DOHH2 (cell line): ENCODE data around the gene CIPC.

ENCODE experiments used
- H3F3A ChIP-seq: fragments of 200-600 bp; sonication (generic), shearing (Covaris generic); 2 replicates; pipeline ENCODE4 v1.6.0; 2016; ENCODE audit warnings: antibody characterized with exemption, mild to moderate bottlenecking; ENCODE audit not compliant: control insufficient read depth, insufficient read depth
- H3K27ac ChIP-seq: fragments of 200-600 bp; sonication (generic); 2 replicates; pipeline ENCODE4 v1.5.1; 2014; ENCODE audit warnings: low read depth, mild to moderate bottlenecking, low read length, moderate library complexity
- H3K27me3 ChIP-seq: fragments of 200-600 bp; sonication (generic); 2 replicates; pipeline ENCODE4 v1.6.1; 2014; ENCODE audit warnings: mild to moderate bottlenecking, low read length, mixed read lengths; ENCODE audit not compliant: control insufficient read depth
- H3K36me3 ChIP-seq: fragments of 200-600 bp; sonication (generic); 2 replicates; pipeline ENCODE4 v1.6.1; 2014; ENCODE audit warnings: mild to moderate bottlenecking, low read length, moderate library complexity, mixed read lengths; ENCODE audit not compliant: control insufficient read depth
- H3K4me1 ChIP-seq: fragments of 200-600 bp; sonication (generic); 2 replicates; pipeline ENCODE4 v1.6.1; 2014; ENCODE audit warnings: mild to moderate bottlenecking, low read length, mixed read lengths; ENCODE audit not compliant: control insufficient read depth
- H3K4me2 ChIP-seq: fragments of 200-600 bp; sonication (generic); 2 replicates; pipeline ENCODE4 v1.6.0; 2014; ENCODE audit warnings: mild to moderate bottlenecking, low read length, moderate library complexity
- H3K4me3 ChIP-seq: fragments of 200-600 bp; sonication (generic); 2 replicates; pipeline ENCODE4 v1.5.1; 2014; ENCODE audit warnings: mild to moderate bottlenecking, low read length, mixed read lengths
- H3K79me2 ChIP-seq: fragments of 200-600 bp; sonication (generic); 2 replicates; pipeline ENCODE4 v1.6.1; 2014; ENCODE audit warnings: mild to moderate bottlenecking, low read length, mixed read lengths; ENCODE audit not compliant: control insufficient read depth
- H3K9me2 ChIP-seq: fragments of 200-600 bp; sonication (generic); replicated peaks from 2 replicates; pipeline ENCODE4 v1.6.1; 2014; ENCODE audit warnings: mild to moderate bottlenecking, low read length, mixed read lengths; ENCODE audit not compliant: control insufficient read depth
- H3K9me3 ChIP-seq: fragments of 200-600 bp; sonication (generic); 2 replicates; pipeline ENCODE4 v1.6.1; 2014; ENCODE audit warnings: antibody characterized with exemption, low read length, mixed read lengths; ENCODE audit not compliant: control insufficient read depth, insufficient read depth
- H4K20me1 ChIP-seq: fragments of 200-600 bp; sonication (generic); 2 replicates; pipeline ENCODE4 v1.6.0; 2014; ENCODE audit warnings: low read depth, mild to moderate bottlenecking, antibody characterized with exemption, low read length, moderate library complexity; ENCODE audit not compliant: control insufficient read depth, insufficient read depth
- CTCF ChIP-seq: fragments of 200-600 bp; sonication (generic); IDR thresholded peaks from one replicate; pipeline ENCODE4 v1.5.1; 2014; ENCODE audit warnings: antibody characterized with exemption, mild to moderate bottlenecking, low read depth, low read length; ENCODE audit not compliant: poor library complexity, severe bottlenecking
- EZH2phosphoT487 ChIP-seq: fragments of 200-600 bp; sonication (generic); IDR thresholded peaks from 2 replicates; pipeline ENCODE4 v1.6.1; 2017; ENCODE audit warnings: borderline replicate concordance, mild to moderate bottlenecking, antibody characterized with exemption, low read length, moderate library complexity, mixed read lengths

CIPC gene

GRCh38 chr14:77125281-77125801, 27.3 kb downstream of the CIPC start:
- Histone ChIP-seq H3F3A (peaks cover 28% of the 10 kb centered on the region), H3K9me2 (no peaks in the 10 kb centered on the region), H3K4me2 (peak overlapping the region; percentile 93), H3K27ac (no peak overlapping the region), H3K79me2 (no peaks in the 10 kb centered on the region), H3K36me3 (peaks cover 16% of the 10 kb centered on the region), H3K9me3 (no peaks in the 10 kb centered on the region), H4K20me1 (no peaks in the 10 kb centered on the region; the same call in 1 of the 2 replicates), H3K4me1 (peaks cover 53% of the 10 kb centered on the region), H3K27me3 (peaks cover 37% of the 10 kb centered on the region), H3K4me3 (peak overlapping the region; percentile 77)
- TF ChIP-seq EZH2phosphoT487 (peak; percentile 48; the same call in 1 of the 2 replicates), CTCF (peak; percentile 16)

GRCh38 chr14:77125823-77126325, 27.8 kb downstream of the CIPC start:
- Histone ChIP-seq H3K79me2 (no peaks in the 10 kb centered on the region), H3K9me2 (no peaks in the 10 kb centered on the region), H3K27ac (no peak overlapping the region), H3F3A (peaks cover 24% of the 10 kb centered on the region), H3K9me3 (no peaks in the 10 kb centered on the region), H3K36me3 (peaks cover 13% of the 10 kb centered on the region), H4K20me1 (no peaks in the 10 kb centered on the region; the same call in 1 of the 2 replicates), H3K4me2 (peak overlapping the region; percentile 93; the same call in 1 of the 2 replicates), H3K4me3 (no peak overlapping the region), H3K27me3 (peaks cover 39% of the 10 kb centered on the region), H3K4me1 (peaks cover 47% of the 10 kb centered on the region)
- TF ChIP-seq CTCF, result no peak
- TF ChIP-seq EZH2phosphoT487, result no peak

- peaks cover 9% of the 10 kb centered on the region; the same call in 1 of the 2 replicates for H3K36me3 ChIP-seq
- H3K9me3 ChIP-seq, result no peaks in the 10 kb centered on the region
- H3F3A ChIP-seq, result peaks cover 20% of the 10 kb centered on the region
- no peaks in the 10 kb centered on the region for H3K9me2 ChIP-seq
- H3K27ac ChIP-seq, result no peak overlapping the region
- H3K4me1 ChIP-seq, result peaks cover 41% of the 10 kb centered on the region
- H4K20me1 ChIP-seq, result no peaks in the 10 kb centered on the region; the same call in 1 of the 2 replicates
- no peaks in the 10 kb centered on the region for H3K79me2 ChIP-seq
- TF ChIP-seq CTCF (no peak), EZH2phosphoT487 (no peak)
- H3K4me3 ChIP-seq, result no peak overlapping the region
- H3K27me3 ChIP-seq, result peaks cover 39% of the 10 kb centered on the region
- no peak overlapping the region for H3K4me2 ChIP-seq
These were observed 28.5 kb downstream of the CIPC start for GRCh38 chr14:77126461-77126990.
